Activated CD4-positive, alpha-beta T cell treated with anti-CD3 and anti-CD28 coated beads, Interleukin-2, amount 10 ng/mL, durations not matched to agents 7 days and 5 days (primary cell): ENCODE data around the gene THSD7B. TPM values are rescaled to one million over a fixed set of nuclear protein-coding genes. Genes with fewer than 3 reads are reported as not detected.
"Not testable (repeated sequence)": the region's sequence is repeated elsewhere in the genome, so short reads cannot be mapped to it uniquely, and the experiment has no call there.

Experiments used
- CTCF ChIA-PET: fragments of 350-600 bp; sonication (Branson Sonifier 250); formaldehyde crosslinking; loops from one replicate; lab custom pipeline; 2021; ENCODE audit warnings: antibody characterized with exemption; lab: Charles Lee
- POLR2A ChIA-PET: fragments of 350-600 bp; sonication (Branson Sonifier 250); formaldehyde crosslinking; loops from one replicate; lab custom pipeline; 2021; ENCODE audit warnings: antibody characterized with exemption; lab: Charles Lee
- DNase-seq: peaks from one replicate; pipeline ENCODE4 v3.0.0-alpha.2; 2020
- H3K27ac Mint-ChIP-seq: one replicate; pipeline ENCODE4 v1.8.0; 2021; ENCODE audit warnings: mild to moderate bottlenecking, moderate library complexity, mixed read lengths
- H3K27me3 Mint-ChIP-seq: one replicate; pipeline ENCODE4 v1.8.0; 2021; ENCODE audit warnings: mixed read lengths
- H3K36me3 Mint-ChIP-seq: one replicate; pipeline ENCODE4 v1.8.0; 2021; ENCODE audit warnings: low read depth, mixed read lengths
- H3K4me1 Mint-ChIP-seq: one replicate; pipeline ENCODE4 v1.8.0; 2021; ENCODE audit warnings: mixed read lengths
- H3K4me3 Mint-ChIP-seq: one replicate; pipeline ENCODE4 v1.8.0; 2021; ENCODE audit warnings: mild to moderate bottlenecking, moderate library complexity, mixed read lengths
- H3K9me3 Mint-ChIP-seq: one replicate; pipeline ENCODE4 v1.8.0; 2021; ENCODE audit warnings: mixed read lengths
- total RNA-seq, 2 experiments: library from RNA; stranded (reverse); gene quantifications; one replicate each; pipeline ENCODE4 v1.2.3, GENCODE V29; 2021

THSD7B gene
- total RNA-seq, 2 experiments from 2014 or later = not detected

DNA sequence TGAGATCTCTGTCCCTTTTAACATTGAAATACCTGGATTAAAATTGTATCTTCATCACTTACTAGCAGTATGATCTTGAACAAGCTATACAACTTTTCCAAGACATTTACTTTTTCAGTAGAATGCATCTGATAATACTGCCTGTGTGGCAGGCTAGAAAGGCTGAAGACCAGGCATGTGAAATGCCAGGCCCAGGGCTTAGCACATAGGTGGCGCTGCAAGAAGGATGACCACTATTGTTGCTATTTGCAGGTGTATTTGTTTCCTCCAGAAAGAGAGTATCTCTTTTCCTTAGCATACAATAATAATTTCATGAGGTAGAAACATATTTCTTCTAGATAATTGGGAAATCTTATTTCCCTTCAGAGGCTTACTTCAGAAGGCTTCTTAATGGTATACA is 331.3 kb downstream of the THSD7B start:
- ChIA-PET POLR2A (no interaction called here), CTCF (no interaction called here)
- no peaks in the 10 kb centered on the region for H3K9me3 Mint-ChIP-seq
- H3K27me3 Mint-ChIP-seq = no peaks in the 10 kb centered on the region
- H3K36me3 Mint-ChIP-seq = no peaks in the 10 kb centered on the region
- no peak overlapping the region for H3K27ac Mint-ChIP-seq
- no peaks in the 10 kb centered on the region for H3K4me1 Mint-ChIP-seq
- H3K4me3 Mint-ChIP-seq = no peak overlapping the region
- DNase-seq = no peak

GRCh38 chr2:137101814-137102213 is 336.5 kb downstream of the THSD7B start:
- H3K27me3 Mint-ChIP-seq, H3K9me3 Mint-ChIP-seq, POLR2A ChIA-PET, CTCF ChIA-PET, DNase-seq, H3K36me3 Mint-ChIP-seq, H3K4me1 Mint-ChIP-seq, H3K4me3 Mint-ChIP-seq, H3K27ac Mint-ChIP-seq: not testable (repeated sequence)

GRCh38 chr2:137107904-137108303 is 342.6 kb downstream of the THSD7B start:
- POLR2A ChIA-PET = no interaction called here
- CTCF ChIA-PET = no interaction called here
- Mint-ChIP-seq H3K36me3 (no peaks in the 10 kb centered on the region), H3K9me3 (peaks cover 5% of the 10 kb centered on the region), H3K4me1 (no peaks in the 10 kb centered on the region), H3K27ac (no peak overlapping the region), H3K4me3 (no peak overlapping the region), H3K27me3 (no peaks in the 10 kb centered on the region)
- no peak for DNase-seq

DNA sequence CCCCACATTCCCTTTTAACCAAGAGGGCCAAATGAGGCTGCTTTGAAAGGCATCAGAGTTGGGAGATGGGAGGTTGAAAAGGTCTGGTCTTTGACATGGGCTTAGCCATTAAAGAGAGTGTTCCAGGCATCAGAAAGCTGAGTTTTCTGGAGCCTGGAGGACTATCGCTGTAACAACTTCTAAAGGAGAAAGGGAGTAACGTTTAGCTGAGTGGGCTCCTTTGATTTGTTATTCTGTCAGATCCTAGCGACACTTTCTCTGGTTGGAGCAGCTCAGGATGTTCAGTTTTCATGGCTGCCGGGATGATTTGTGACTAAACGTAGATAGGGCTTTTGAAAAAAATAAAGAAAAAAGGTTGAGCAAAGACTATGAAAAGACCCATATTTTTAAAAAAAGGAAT is 346.6 kb downstream of the THSD7B start:
- Mint-ChIP-seq H3K27me3 (no peaks in the 10 kb centered on the region), H3K9me3 (peaks cover 3% of the 10 kb centered on the region), H3K4me1 (no peaks in the 10 kb centered on the region), H3K36me3 (no peaks in the 10 kb centered on the region), H3K27ac (no peak overlapping the region), H3K4me3 (no peak overlapping the region)
- ChIA-PET POLR2A (no interaction called here), CTCF (interaction anchor here (0.6 kb wide), 1 partner anchor 151 kb away, joined by 4 read pairs; no protein-coding TSS in a partner anchor)
- no peak for DNase-seq

- ChIA-PET CTCF (no interaction called here), POLR2A (no interaction called here)
- no peak overlapping the region for H3K4me3 Mint-ChIP-seq
- no peak overlapping the region for H3K27ac Mint-ChIP-seq
- no peaks in the 10 kb centered on the region for H3K36me3 Mint-ChIP-seq
- H3K27me3 Mint-ChIP-seq = no peaks in the 10 kb centered on the region
- H3K9me3 Mint-ChIP-seq = no peaks in the 10 kb centered on the region
- H3K4me1 Mint-ChIP-seq = no peaks in the 10 kb centered on the region
- no peak for DNase-seq
Observed at GRCh38 chr2:137115081-137115794, 349.9 kb downstream of the THSD7B start.

- ChIA-PET POLR2A (no interaction called here), CTCF (no interaction called here)
- no peak overlapping the region for H3K27ac Mint-ChIP-seq
- H3K27me3 Mint-ChIP-seq = no peaks in the 10 kb centered on the region
- DNase-seq = no peak
- H3K36me3 Mint-ChIP-seq = no peaks in the 10 kb centered on the region
- H3K4me1 Mint-ChIP-seq = no peaks in the 10 kb centered on the region
- H3K4me3 Mint-ChIP-seq = no peak overlapping the region
- H3K9me3 Mint-ChIP-seq = no peaks in the 10 kb centered on the region
Observed at GRCh38 chr2:137115795-137116089, 350.4 kb downstream of the THSD7B start.

GRCh38 chr2:137117385-137117784 is 352.0 kb downstream of the THSD7B start:
- H3K27ac Mint-ChIP-seq = no peak overlapping the region
- ChIA-PET CTCF (no interaction called here), POLR2A (no interaction called here)
- no peaks in the 10 kb centered on the region for H3K36me3 Mint-ChIP-seq
- H3K9me3 Mint-ChIP-seq = no peaks in the 10 kb centered on the region
- H3K27me3 Mint-ChIP-seq = no peaks in the 10 kb centered on the region
- DNase-seq = no peak
- no peaks in the 10 kb centered on the region for H3K4me1 Mint-ChIP-seq
- H3K4me3 Mint-ChIP-seq = no peak overlapping the region

DNA sequence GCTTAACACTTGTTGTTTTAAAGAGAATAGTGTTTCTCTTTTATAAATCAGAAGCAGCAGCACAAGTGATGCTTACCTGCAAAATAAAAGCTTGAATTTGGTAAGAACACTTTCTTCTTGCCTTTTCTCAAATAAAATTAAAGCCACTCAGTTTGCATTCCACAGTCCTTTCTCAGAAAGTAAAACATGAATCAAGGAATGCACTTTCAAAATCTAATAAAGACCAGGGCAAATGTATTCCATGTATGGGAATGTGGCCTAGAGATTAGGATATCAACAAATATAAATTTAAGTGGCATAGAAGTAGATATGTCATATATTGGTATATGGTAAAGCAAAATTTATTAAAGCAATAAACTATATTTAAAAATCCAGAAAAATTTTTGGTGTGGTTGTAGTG is 352.8 kb downstream of the THSD7B start:
- H3K4me1 Mint-ChIP-seq = no peaks in the 10 kb centered on the region
- no peaks in the 10 kb centered on the region for H3K36me3 Mint-ChIP-seq
- H3K4me3 Mint-ChIP-seq = no peak overlapping the region
- POLR2A ChIA-PET = no interaction called here
- CTCF ChIA-PET = no interaction called here
- no peaks in the 10 kb centered on the region for H3K27me3 Mint-ChIP-seq
- H3K9me3 Mint-ChIP-seq = no peaks in the 10 kb centered on the region
- DNase-seq = no peak
- H3K27ac Mint-ChIP-seq = no peak overlapping the region

DNA sequence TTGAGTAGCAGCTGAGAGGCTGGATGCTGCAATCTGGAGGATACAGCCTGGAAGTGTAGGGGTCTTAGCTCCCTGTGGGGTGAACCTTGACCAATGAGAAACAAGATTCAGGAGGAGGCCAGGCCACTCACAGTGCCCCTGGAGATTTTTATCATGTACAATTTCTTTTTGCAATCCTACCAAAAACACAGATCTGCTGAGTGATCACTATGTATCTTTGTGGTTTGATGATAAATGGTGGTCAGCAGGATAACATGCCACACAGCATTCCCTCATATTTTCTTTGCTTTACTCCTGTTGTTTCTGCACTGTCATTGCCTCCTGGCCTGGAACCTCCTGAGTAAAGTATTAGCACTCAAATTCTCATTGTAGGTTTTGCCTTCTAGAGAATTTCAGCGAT is 357.9 kb downstream of the THSD7B start:
- Mint-ChIP-seq H3K36me3 (no peaks in the 10 kb centered on the region), H3K4me3 (no peak overlapping the region), H3K4me1 (no peaks in the 10 kb centered on the region), H3K27me3 (no peaks in the 10 kb centered on the region), H3K9me3 (no peaks in the 10 kb centered on the region), H3K27ac (no peak overlapping the region)
- ChIA-PET POLR2A (no interaction called here), CTCF (no interaction called here)
- DNase-seq = no peak

- no peak overlapping the region for H3K4me3 Mint-ChIP-seq
- CTCF ChIA-PET = no interaction called here
- H3K9me3 Mint-ChIP-seq = peaks cover 4% of the 10 kb centered on the region
- H3K36me3 Mint-ChIP-seq = no peaks in the 10 kb centered on the region
- POLR2A ChIA-PET = no interaction called here
- no peak for DNase-seq
- H3K27me3 Mint-ChIP-seq = no peaks in the 10 kb centered on the region
- H3K27ac Mint-ChIP-seq = no peak overlapping the region
- H3K4me1 Mint-ChIP-seq = no peaks in the 10 kb centered on the region
Observed at GRCh38 chr2:137133225-137133624, 367.9 kb downstream of the THSD7B start.

- no peak overlapping the region for H3K4me3 Mint-ChIP-seq
- H3K36me3 Mint-ChIP-seq = no peaks in the 10 kb centered on the region
- ChIA-PET POLR2A (no interaction called here), CTCF (no interaction called here)
- no peak for DNase-seq
- H3K27me3 Mint-ChIP-seq = no peaks in the 10 kb centered on the region
- no peak overlapping the region for H3K27ac Mint-ChIP-seq
- H3K9me3 Mint-ChIP-seq = no peaks in the 10 kb centered on the region
- no peaks in the 10 kb centered on the region for H3K4me1 Mint-ChIP-seq
Observed at GRCh38 chr2:137138263-137138662, 372.9 kb downstream of the THSD7B start.

GRCh38 chr2:137151731-137152130 is 386.4 kb downstream of the THSD7B start:
- POLR2A ChIA-PET = no interaction called here
- Mint-ChIP-seq H3K27ac (no peak overlapping the region), H3K27me3 (no peaks in the 10 kb centered on the region), H3K4me1 (no peaks in the 10 kb centered on the region), H3K36me3 (no peaks in the 10 kb centered on the region), H3K9me3 (no peaks in the 10 kb centered on the region), H3K4me3 (no peak overlapping the region)
- CTCF ChIA-PET = interaction anchor here (0.7 kb wide), 1 partner anchor 10 kb away, joined by 3 read pairs; no protein-coding TSS in a partner anchor
- no peak for DNase-seq

DNA sequence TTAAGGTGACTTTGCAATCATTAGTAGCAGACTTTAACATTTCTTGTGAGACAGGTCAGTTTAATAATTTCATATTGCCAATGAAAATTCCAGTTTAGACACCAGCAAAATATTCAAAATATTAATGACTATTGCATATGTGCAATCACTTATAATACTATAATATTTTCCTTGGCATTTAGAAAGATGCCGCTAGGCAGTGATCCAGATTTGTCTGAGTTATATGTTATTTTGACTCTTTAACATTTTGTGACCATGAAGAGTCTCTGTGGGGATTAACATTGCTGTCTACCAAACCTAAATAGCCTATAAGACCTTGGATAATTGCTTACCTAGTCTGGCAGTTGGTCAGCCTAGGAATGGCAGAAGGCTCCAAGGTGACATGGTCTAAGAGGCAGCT is 389.6 kb downstream of the THSD7B start:
- Mint-ChIP-seq H3K4me3 (no peak overlapping the region), H3K36me3 (no peaks in the 10 kb centered on the region), H3K27me3 (no peaks in the 10 kb centered on the region), H3K9me3 (no peaks in the 10 kb centered on the region), H3K27ac (no peak overlapping the region), H3K4me1 (no peaks in the 10 kb centered on the region)
- POLR2A ChIA-PET = no interaction called here
- CTCF ChIA-PET = no interaction called here
- no peak for DNase-seq

DNA sequence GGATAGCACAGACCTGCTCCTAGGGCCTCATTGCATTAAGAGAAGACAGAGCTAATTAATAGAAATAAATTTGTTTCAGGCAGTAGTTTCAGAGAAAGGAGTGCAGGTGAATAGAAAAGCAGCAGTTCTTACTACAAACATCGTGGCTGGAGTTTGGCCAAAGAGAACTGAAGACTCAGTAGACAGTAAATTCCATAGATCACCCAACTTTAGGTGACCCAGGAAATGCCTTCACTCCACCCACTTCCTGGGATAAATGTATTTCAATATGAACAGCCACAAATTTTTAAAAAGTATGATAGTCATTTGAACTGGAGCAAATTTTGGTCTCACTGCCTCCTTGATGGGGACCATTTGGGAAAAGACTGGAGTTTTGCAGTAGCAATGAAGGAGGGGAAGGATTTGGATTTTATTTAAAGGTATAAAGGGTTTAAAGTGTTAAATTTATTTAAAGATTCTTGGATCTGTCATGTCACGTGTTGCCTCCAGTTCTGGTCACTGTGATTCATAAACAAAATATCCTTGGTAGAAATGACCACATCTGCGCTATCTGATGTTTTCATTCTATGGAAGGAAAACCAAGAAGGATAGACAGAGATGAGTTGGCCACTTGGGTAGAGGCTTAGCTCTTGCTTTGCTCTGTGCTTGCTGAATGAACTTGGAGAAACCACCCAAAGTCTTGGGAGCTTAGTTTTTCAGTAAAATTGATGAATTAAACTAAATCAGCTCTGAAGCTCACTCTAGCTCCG is 390.2 kb downstream of the THSD7B start:
- POLR2A ChIA-PET = no interaction called here

More for the DNA sequence above, 390.2 kb downstream of the THSD7B start:
- Mint-ChIP-seq H3K4me3 (no peak overlapping the region), H3K27me3 (no peaks in the 10 kb centered on the region), H3K9me3 (no peaks in the 10 kb centered on the region), H3K27ac (no peak overlapping the region), H3K4me1 (no peaks in the 10 kb centered on the region), H3K36me3 (no peaks in the 10 kb centered on the region)
- no peak for DNase-seq
- CTCF ChIA-PET = no interaction called here
